AG04449 (cell line): ENCODE measurements around the gene LAMA5.

Experiments
- CTCF ChIA-PET: fragments of 350-600 bp; formaldehyde crosslinking; extraction: SDS; loops from one replicate; lab custom pipeline; 2021; ENCODE audit warnings: antibody characterized with exemption; lab: Yijun Ruan, JAX
- POLR2A ChIA-PET: fragments of 400-600, 350-600 bp; formaldehyde crosslinking; extraction: SDS; loops from one replicate; lab custom pipeline; 2020; ENCODE audit warnings: antibody characterized with exemption, inconsistent platforms; lab: Yijun Ruan, JAX
- DNase-seq: peaks from one replicate; pipeline ENCODE4 v3.0.0-alpha.2; 2010; ENCODE audit warnings: low read depth, low spot score
- H3K4me3 ChIP-seq: 2 replicates; pipeline ENCODE4 v1.5.1; 2011; ENCODE audit warnings: low read depth, mild to moderate bottlenecking, control low read depth, low read length
- TF ChIP-seq, protein P1 (sequence below): IDR thresholded peaks from one replicate; pipeline ENCODE4 v1.5.1; 2011; ENCODE audit warnings: mild to moderate bottlenecking, moderate library complexity, low read length, control low read depth, inconsistent platforms; ENCODE audit not compliant: insufficient read depth; ENCODE audit errors: missing control alignments

The LAMA5 gene

DNA sequence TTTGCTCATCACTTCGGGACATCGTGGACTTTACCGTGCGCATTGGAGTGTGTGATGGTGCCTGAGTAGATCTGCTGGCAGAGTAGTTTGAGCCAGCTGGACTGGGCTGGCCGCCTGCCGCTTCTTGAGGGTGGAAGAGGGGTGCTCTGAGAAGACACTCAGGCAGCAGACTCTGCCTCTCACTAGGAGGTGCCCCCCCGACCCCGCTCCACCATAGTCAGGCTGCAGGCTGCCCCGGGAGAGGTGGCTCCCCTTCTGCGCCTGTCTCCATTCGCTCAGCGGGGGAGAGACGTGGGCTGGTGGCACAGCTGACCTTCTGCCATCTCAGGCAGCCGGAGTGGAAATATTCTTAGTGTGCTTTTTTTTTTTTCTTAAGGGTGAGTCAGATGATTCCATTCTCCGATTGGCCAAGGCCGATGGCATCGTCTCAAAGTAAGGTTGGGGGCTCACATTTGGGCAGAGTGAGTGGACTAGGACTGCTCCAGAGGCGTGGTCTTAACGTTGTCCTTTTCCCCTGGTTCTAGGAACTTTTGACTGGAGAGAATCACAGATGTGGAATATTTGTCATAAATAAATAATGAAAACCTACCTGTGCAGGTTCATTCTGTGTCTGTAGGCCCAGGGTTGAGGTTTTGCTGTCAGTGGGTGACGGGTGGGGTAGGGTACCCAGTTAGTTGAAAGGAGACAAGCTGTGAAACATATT, 21.0 kb upstream of the LAMA5 start:
- DNase-seq = no peak
- TF ChIP-seq, protein P1, sequence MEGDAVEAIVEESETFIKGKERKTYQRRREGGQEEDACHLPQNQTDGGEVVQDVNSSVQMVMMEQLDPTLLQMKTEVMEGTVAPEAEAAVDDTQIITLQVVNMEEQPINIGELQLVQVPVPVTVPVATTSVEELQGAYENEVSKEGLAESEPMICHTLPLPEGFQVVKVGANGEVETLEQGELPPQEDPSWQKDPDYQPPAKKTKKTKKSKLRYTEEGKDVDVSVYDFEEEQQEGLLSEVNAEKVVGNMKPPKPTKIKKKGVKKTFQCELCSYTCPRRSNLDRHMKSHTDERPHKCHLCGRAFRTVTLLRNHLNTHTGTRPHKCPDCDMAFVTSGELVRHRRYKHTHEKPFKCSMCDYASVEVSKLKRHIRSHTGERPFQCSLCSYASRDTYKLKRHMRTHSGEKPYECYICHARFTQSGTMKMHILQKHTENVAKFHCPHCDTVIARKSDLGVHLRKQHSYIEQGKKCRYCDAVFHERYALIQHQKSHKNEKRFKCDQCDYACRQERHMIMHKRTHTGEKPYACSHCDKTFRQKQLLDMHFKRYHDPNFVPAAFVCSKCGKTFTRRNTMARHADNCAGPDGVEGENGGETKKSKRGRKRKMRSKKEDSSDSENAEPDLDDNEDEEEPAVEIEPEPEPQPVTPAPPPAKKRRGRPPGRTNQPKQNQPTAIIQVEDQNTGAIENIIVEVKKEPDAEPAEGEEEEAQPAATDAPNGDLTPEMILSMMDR = no peak
- ChIA-PET POLR2A (no interaction called here), CTCF (interaction anchor here (1.9 kb wide), 1 partner anchor 14 kb away, joined by 6 read pairs; no protein-coding TSS in a partner anchor)
- H3K4me3 ChIP-seq = peak overlapping the region; percentile 98

DNA sequence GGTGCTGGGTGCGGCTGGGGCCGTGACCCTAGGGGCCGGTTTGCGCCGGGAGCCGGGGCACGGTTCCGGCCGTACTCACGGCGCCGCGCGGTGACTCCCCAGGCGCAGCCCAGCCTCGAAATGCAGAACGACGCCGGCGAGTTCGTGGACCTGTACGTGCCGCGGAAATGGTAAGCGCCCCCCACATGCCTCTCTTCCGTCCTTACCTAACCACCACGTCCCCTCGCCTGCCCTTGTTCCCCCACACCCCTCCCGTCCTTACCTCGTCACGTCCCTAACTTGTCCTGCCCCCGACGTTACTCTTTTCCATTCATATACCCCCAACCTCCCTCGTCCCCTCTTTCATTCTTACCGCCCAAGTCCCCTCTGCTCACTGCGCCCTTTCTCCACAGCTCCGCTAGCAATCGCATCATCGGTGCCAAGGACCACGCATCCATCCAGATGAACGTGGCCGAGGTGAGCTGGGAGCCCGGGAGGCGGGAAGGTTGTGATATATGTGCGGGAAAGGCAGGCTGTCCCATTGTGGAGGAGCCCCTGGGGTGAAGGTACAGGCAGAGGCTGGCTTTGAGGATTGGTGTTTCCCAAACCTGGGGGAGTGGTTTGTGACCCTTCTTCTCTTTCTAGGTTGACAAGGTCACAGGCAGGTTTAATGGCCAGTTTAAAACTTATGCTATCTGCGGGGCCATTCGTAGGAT, 20.3 kb upstream of the LAMA5 start:
- DNase-seq = no peak
- POLR2A ChIA-PET = interaction anchor here (0.8 to 1.0 kb wide), 3 partner anchors 20 to 82 kb away, joined by 3 to 4 read pairs (median 3); partner anchors contain the start of gene LAMA5
- peak overlapping the region; percentile 98 for H3K4me3 ChIP-seq
- TF ChIP-seq, protein P1 = no peak
- CTCF ChIA-PET = interaction anchor here (1.0 to 1.9 kb wide), 5 partner anchors 11 to 82 kb away, joined by 3 to 6 read pairs (median 3); no protein-coding TSS in a partner anchor

DNA sequence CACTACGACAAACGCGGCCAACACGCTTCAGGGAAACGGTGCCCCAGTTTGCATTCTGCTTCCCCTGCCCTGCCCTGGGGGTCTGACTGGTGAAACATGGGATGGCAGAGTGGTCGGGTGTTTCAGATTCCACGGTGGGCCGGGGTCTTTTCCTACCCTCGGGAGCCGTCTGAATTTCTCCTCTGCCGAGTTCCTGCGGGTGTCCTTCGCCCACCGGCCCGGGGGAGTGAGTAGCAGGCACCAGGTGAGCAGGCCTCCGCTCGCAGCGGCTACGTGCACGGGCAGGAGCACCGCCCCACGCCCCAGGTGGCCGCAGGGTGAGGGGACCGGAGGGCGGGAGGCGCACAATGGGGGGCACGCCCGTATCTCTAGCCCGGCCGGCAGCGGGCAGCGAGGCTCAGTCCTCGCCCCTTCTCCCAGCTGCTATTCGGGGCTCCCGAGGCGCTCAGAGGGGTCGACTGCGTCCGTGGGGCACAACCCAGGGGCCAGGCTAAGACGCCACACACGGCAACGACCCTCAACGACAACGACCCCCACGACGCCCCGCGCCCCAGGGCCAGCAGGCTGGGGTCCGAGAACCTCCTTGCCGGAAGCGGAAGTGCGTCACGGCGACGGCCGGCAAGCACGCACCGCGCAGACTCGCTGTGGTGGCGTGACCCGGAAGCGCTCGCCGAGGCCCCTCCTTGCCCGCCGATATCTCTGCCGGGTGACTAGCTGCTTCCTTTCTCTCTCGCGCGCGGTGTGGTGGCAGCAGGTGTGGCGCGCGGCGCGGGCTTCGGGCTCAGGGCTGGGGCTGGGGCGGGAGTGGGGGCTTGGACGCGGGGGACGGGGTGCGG, 19.5 kb upstream of the LAMA5 start, which contains the start of gene RPS21:
TSS of gene RPS21 (plus strand) at position 721 of the 836 bp plus-strand sequence. CDS start 236 bp downstream, outside the sequence.
- no peak for DNase-seq
- POLR2A ChIA-PET = interaction anchor here (0.8 to 1.0 kb wide), 3 partner anchors 19 to 81 kb away, joined by 3 to 4 read pairs (median 3); partner anchors contain the start of gene LAMA5
- H3K4me3 ChIP-seq = peak within 1 kb of the TSS; percentile 98
- TF ChIP-seq, protein P1 = no peak
- CTCF ChIA-PET = interaction anchor here (0.6 to 1.9 kb wide), 9 partner anchors 9 to 84 kb away, joined by 3 to 8 read pairs (median 3); no protein-coding TSS in a partner anchor

DNA sequence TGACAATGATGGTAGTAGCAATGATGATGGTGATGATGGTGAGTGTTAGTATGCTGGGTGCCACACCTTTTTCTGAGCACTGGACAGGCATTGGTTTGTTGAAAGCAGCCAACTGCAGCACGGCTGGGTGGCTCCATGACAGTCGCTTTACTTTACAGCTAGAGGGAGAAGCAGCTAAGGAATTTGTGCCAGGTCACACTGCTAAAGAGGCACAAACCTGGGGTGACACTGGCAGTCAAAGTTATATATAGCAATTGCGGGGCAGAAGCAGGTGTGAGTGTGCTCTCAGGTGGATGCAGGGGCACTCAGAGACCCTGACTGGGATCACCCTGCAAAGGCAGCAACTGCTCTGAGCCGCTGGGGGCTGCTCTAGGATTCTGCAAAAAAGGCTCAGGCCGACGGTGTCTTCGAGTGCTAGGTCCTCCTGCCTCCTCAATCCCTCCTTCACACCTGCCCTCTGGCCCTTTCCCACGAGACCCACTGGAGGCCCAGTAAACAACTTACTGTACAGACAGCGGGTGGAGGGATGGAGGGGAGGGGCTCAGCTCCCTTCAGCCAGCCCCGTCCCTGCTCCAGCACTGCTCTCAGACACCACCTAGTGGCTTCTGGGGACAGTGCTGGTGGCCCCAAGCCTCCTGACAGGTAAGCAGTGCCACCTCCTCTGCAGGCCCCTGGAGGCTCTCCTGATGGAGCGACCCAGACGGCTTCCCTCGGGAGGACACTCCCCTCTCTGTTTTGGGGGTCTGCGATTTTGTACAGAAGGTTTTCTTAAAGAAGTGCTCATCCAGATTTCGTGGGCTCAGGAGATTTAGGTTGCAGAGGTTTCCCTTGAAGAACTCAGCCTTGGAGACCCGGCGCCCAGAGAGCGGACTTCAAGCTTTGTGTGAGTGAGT, 15.4 kb upstream of the LAMA5 start:
- POLR2A ChIA-PET = no interaction called here
- H3K4me3 ChIP-seq = no peak overlapping the region
- DNase-seq = no peak
- TF ChIP-seq, protein P1 = peak; percentile 96
- CTCF ChIA-PET = interaction anchor here (0.5 to 5.7 kb wide), 20 partner anchors 9 to 1644 kb away, joined by 3 to 115 read pairs (median 4); partner anchors contain the start of genes ADRM1 and LAMA5

DNA sequence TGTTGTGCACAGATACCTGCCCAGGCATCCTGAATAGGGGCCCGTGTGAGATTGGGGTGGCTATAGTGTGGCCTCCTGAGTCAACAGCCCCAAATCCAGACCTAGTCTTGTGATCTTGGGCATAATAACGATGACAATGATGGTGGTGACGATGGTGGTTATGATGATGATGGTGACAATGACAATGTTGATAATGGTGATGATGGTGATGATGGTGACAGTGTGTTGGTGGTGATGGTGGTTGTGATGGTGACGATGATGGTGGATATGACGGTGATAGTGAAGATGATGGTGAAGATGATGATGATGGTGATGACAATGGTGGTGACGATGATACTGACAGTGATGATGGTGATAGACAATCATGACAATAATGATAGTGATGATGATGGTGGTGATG, 14.7 kb upstream of the LAMA5 start:
- ChIA-PET POLR2A (no interaction called here), CTCF (interaction anchor here (1.7 to 5.7 kb wide), 7 partner anchors 10 to 372 kb away, joined by 6 to 115 read pairs (median 22); partner anchors contain the start of genes ADRM1 and LAMA5)
- no peak for DNase-seq
- TF ChIP-seq, protein P1 = no peak
- no peak overlapping the region for H3K4me3 ChIP-seq
